K562 (cell line): ENCODE data around the gene ASXL2. TPM values are rescaled to one million over a fixed set of nuclear protein-coding genes. Genes with fewer than 3 reads are reported as not detected.
A peak's percentile ranks its signal among the peaks of the same experiment; 100 is the strongest.

Experiments
- GATA2 ChIP-seq: sonication (generic); formaldehyde crosslinking; IDR thresholded peaks from 2 replicates; pipeline ENCODE4 v1.4.0; 2020; ENCODE audit warnings: mild to moderate bottlenecking, missing genetic modification reagents
- HNRNPLL ChIP-seq: fragments of 200-400 bp; formaldehyde crosslinking; IDR thresholded peaks from 2 replicates; pipeline ENCODE4 v1.6.1; 2017; ENCODE audit warnings: low read length, low read depth, mild to moderate bottlenecking; ENCODE audit not compliant: poor library complexity, severe bottlenecking
- HOXB6 ChIP-seq: fragments of 250-450 bp; sonication (Bioruptor Pico); IDR thresholded peaks from 2 replicates; pipeline ENCODE4 v1.5.1; 2022; ENCODE audit warnings: mild to moderate bottlenecking, borderline replicate concordance
- NFE2 ChIP-seq: IDR thresholded peaks from 2 replicates; pipeline ENCODE4 v1.6.1; 2014; ENCODE audit warnings: antibody characterized with exemption, low read depth
- NUFIP1 ChIP-seq: fragments of 450-650 bp; IDR thresholded peaks from 2 replicates; pipeline ENCODE4 v1.6.1; 2018; ENCODE audit not compliant: partially characterized antibody
- TAF1 ChIP-seq: IDR thresholded peaks from 2 replicates; pipeline ENCODE4 v1.6.1; 2011; ENCODE audit warnings: mild to moderate bottlenecking, low read length, moderate library complexity; ENCODE audit not compliant: insufficient read depth, control insufficient read depth, severe bottlenecking; ENCODE audit errors: extremely low read depth
- TBL1XR1 ChIP-seq, 2 experiments: IDR thresholded peaks; 2 replicates each; pipeline ENCODE4 v1.6.1; 2012; ENCODE audit warnings: improper control_type of control experiment in 2 of 2, low read length in 2 of 2, mild to moderate bottlenecking in 1 of 2
- ZNF3 ChIP-seq: fragments of 250-450 bp; sonication (Bioruptor Pico); IDR thresholded peaks from 2 replicates; pipeline ENCODE4 v1.5.0; 2021; ENCODE audit warnings: mild to moderate bottlenecking, moderate library complexity
- ZNF584 ChIP-seq: fragments of 200-800 bp; sonication (Bioruptor generic); IDR thresholded peaks from 2 replicates; pipeline ENCODE4 v1.6.1; 2016; ENCODE audit warnings: low read depth, mild to moderate bottlenecking, missing genetic modification characterization, missing compliant biosample characterization
- ZNF77 ChIP-seq: fragments of 250-450 bp; sonication (Bioruptor Pico); IDR thresholded peaks from 2 replicates; pipeline ENCODE4 v1.5.0; 2020
- polyA plus RNA-seq, 8 experiments: library from polyadenylated mRNA; depleted of rRNA in 4 of 8; stranded (reverse) in 5 of 8; unstranded in 3 of 8; fragments of >200 nt; fragmentation: Nextera tagmentation in 2 of 8; fragmentation: Illumina TruSeq in 1 of 8; extraction: Ambion mirVana in 2 of 8; extraction: Trizol in 1 of 8; gene quantifications; 2 replicates each; pipeline versions ENCODE4 v1.2.1 to v1.2.3, GENCODE V29; 2011 to 2014; ENCODE audit warnings: inconsistent platforms in 1 of 8, missing spikeins in 1 of 8
- total RNA-seq, 7 experiments: library from RNA; depleted of rRNA in 6 of 7; stranded (reverse); fragments of >200 nt in 6 of 7; fragmentation: Illumina TruSeq in 2 of 7; extraction: Trizol in 2 of 7; gene quantifications; 2 replicates each; pipeline versions ENCODE4 v1.2.1 to v1.2.3, GENCODE V29; 2011 to 2021; ENCODE audit warnings: low replicate concordance in 1 of 7
- TF ChIP-seq, protein P1 (sequence below): sonication (generic); formaldehyde crosslinking; IDR thresholded peaks from 2 replicates; pipeline ENCODE4 v1.8.1; 2023; ENCODE audit warnings: mild to moderate bottlenecking, missing genetic modification reagents
- TF ChIP-seq, protein P2 (sequence below): fragments of 200-800 bp; sonication (Bioruptor generic); IDR thresholded peaks from 2 replicates; pipeline ENCODE4 v1.6.1; 2017; ENCODE audit warnings: missing genetic modification characterization, missing compliant biosample characterization
- TF ChIP-seq, protein P3 (sequence below), 2 experiments: fragments of 450-650 bp; IDR thresholded peaks; 2 replicates each; pipeline ENCODE4 v1.6.1; 2018; ENCODE audit warnings: mild to moderate bottlenecking in 2 of 2, low read depth in 1 of 2; ENCODE audit not compliant: partially characterized antibody in 2 of 2
- TF ChIP-seq, protein P4 (sequence below): fragments of 250-450 bp; sonication (Bioruptor Pico); IDR thresholded peaks from 2 replicates; pipeline ENCODE4 v1.4.0; 2020; ENCODE audit warnings: mild to moderate bottlenecking, moderate library complexity
- TF ChIP-seq, protein P5 (sequence below): sonication (generic); formaldehyde crosslinking; IDR thresholded peaks from 2 replicates; pipeline ENCODE4 v1.8.0; 2022; ENCODE audit warnings: mild to moderate bottlenecking, missing genetic modification reagents
- TF ChIP-seq, protein P6 (sequence below): sonication (generic); formaldehyde crosslinking; IDR thresholded peaks from 2 replicates; pipeline ENCODE4 v1.8.0; 2022; ENCODE audit warnings: missing genetic modification reagents, mild to moderate bottlenecking, borderline replicate concordance

ASXL2 gene
- total and polyA plus RNA-seq, 9 of the 15 experiments (the other 6 are each of a cell fraction or from before 2014, with no cell fraction given) = 2.2 to 25.9 (median 9.0) TPM

DNA sequence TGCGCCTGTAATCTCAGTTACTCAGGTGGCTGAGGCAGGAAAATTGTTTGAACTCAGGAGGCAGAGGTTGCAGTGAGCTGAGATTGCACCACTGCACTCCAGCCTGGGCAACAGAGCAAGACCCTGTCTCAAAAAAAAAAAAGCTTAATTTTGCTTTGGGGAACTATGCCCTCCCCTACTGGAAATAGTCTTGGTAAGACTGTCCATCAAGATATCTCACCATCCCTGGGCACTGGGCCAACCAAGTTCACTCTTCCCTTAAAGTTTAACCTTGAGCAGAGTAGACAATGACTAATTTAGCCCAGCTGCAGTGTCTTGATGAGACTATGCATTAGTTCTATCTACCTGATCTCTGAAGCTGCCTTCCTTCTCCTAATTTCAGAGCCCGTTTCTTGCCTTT lies 44.7 kb downstream of the ASXL2 start (continued):
- TF ChIP-seq, protein P1, sequence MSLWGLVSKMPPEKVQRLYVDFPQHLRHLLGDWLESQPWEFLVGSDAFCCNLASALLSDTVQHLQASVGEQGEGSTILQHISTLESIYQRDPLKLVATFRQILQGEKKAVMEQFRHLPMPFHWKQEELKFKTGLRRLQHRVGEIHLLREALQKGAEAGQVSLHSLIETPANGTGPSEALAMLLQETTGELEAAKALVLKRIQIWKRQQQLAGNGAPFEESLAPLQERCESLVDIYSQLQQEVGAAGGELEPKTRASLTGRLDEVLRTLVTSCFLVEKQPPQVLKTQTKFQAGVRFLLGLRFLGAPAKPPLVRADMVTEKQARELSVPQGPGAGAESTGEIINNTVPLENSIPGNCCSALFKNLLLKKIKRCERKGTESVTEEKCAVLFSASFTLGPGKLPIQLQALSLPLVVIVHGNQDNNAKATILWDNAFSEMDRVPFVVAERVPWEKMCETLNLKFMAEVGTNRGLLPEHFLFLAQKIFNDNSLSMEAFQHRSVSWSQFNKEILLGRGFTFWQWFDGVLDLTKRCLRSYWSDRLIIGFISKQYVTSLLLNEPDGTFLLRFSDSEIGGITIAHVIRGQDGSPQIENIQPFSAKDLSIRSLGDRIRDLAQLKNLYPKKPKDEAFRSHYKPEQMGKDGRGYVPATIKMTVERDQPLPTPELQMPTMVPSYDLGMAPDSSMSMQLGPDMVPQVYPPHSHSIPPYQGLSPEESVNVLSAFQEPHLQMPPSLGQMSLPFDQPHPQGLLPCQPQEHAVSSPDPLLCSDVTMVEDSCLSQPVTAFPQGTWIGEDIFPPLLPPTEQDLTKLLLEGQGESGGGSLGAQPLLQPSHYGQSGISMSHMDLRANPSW = no peak
- TF ChIP-seq, protein P2, sequence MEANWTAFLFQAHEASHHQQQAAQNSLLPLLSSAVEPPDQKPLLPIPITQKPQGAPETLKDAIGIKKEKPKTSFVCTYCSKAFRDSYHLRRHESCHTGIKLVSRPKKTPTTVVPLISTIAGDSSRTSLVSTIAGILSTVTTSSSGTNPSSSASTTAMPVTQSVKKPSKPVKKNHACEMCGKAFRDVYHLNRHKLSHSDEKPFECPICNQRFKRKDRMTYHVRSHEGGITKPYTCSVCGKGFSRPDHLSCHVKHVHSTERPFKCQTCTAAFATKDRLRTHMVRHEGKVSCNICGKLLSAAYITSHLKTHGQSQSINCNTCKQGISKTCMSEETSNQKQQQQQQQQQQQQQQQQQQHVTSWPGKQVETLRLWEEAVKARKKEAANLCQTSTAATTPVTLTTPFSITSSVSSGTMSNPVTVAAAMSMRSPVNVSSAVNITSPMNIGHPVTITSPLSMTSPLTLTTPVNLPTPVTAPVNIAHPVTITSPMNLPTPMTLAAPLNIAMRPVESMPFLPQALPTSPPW = peak; percentile 30; the same call in 1 of the 2 replicates
- no peak for TF ChIP-seq ZNF3 (CRISPR knock-in tag)
- peak; percentile 80 for TF ChIP-seq GATA2
- no peak for TF ChIP-seq ZNF77 (CRISPR knock-in tag)
- no peak for TF ChIP-seq NUFIP1
- TF ChIP-seq, protein P3, sequence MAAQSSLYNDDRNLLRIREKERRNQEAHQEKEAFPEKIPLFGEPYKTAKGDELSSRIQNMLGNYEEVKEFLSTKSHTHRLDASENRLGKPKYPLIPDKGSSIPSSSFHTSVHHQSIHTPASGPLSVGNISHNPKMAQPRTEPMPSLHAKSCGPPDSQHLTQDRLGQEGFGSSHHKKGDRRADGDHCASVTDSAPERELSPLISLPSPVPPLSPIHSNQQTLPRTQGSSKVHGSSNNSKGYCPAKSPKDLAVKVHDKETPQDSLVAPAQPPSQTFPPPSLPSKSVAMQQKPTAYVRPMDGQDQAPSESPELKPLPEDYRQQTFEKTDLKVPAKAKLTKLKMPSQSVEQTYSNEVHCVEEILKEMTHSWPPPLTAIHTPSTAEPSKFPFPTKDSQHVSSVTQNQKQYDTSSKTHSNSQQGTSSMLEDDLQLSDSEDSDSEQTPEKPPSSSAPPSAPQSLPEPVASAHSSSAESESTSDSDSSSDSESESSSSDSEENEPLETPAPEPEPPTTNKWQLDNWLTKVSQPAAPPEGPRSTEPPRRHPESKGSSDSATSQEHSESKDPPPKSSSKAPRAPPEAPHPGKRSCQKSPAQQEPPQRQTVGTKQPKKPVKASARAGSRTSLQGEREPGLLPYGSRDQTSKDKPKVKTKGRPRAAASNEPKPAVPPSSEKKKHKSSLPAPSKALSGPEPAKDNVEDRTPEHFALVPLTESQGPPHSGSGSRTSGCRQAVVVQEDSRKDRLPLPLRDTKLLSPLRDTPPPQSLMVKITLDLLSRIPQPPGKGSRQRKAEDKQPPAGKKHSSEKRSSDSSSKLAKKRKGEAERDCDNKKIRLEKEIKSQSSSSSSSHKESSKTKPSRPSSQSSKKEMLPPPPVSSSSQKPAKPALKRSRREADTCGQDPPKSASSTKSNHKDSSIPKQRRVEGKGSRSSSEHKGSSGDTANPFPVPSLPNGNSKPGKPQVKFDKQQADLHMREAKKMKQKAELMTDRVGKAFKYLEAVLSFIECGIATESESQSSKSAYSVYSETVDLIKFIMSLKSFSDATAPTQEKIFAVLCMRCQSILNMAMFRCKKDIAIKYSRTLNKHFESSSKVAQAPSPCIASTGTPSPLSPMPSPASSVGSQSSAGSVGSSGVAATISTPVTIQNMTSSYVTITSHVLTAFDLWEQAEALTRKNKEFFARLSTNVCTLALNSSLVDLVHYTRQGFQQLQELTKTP (IDR thresholded peaks at IDR 0.05; ENCODE audit: low read depth in 1 of 2, partially characterized antibody in 2 of 2) = no peak
- TF ChIP-seq ZNF584 (CRISPR knock-in tag) = no peak
- TF ChIP-seq, protein P4, sequence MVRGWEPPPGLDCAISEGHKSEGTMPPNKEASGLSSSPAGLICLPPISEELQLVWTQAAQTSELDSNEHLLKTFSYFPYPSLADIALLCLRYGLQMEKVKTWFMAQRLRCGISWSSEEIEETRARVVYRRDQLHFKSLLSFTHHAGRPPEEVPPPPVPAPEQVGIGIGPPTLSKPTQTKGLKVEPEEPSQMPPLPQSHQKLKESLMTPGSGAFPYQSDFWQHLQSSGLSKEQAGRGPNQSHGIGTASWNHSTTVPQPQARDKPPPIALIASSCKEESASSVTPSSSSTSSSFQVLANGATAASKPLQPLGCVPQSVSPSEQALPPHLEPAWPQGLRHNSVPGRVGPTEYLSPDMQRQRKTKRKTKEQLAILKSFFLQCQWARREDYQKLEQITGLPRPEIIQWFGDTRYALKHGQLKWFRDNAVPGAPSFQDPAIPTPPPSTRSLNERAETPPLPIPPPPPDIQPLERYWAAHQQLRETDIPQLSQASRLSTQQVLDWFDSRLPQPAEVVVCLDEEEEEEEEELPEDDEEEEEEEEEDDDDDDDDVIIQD = no peak
- no peak for TF ChIP-seq TAF1
- no peak for TF ChIP-seq NFE2
- no peak for TF ChIP-seq HOXB6 (CRISPR knock-in tag)
- TF ChIP-seq, protein P5, sequence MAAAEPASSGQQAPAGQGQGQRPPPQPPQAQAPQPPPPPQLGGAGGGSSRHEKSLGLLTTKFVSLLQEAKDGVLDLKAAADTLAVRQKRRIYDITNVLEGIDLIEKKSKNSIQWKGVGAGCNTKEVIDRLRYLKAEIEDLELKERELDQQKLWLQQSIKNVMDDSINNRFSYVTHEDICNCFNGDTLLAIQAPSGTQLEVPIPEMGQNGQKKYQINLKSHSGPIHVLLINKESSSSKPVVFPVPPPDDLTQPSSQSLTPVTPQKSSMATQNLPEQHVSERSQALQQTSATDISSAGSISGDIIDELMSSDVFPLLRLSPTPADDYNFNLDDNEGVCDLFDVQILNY (CRISPR knock-in tag) = no peak
- TF ChIP-seq, protein P6, sequence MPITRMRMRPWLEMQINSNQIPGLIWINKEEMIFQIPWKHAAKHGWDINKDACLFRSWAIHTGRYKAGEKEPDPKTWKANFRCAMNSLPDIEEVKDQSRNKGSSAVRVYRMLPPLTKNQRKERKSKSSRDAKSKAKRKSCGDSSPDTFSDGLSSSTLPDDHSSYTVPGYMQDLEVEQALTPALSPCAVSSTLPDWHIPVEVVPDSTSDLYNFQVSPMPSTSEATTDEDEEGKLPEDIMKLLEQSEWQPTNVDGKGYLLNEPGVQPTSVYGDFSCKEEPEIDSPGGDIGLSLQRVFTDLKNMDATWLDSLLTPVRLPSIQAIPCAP (CRISPR knock-in tag) = no peak
- TF ChIP-seq HNRNPLL = no peak
- no peak for TF ChIP-seq TBL1XR1 (IDR thresholded peaks at IDR 0.05; ENCODE audit: low read length in 2 of 2)
